IPS-15b (cell line): ENCODE results near the gene IMPDH1.

ENCODE experiments used
- H3K27me3 ChIP-seq: one replicate; pipeline ENCODE4 v1.6.1; 2013; ENCODE audit warnings: low read length; ENCODE audit not compliant: control insufficient read depth, insufficient read depth
- H3K36me3 ChIP-seq: one replicate; pipeline ENCODE4 v1.6.1; 2013; ENCODE audit warnings: low read length; ENCODE audit not compliant: control insufficient read depth, insufficient read depth
- H3K4me1 ChIP-seq: one replicate; pipeline ENCODE4 v1.6.1; 2013; ENCODE audit warnings: mild to moderate bottlenecking, low read length; ENCODE audit not compliant: control insufficient read depth, insufficient read depth
- H3K4me3 ChIP-seq: one replicate; pipeline ENCODE4 v1.5.1; 2013; ENCODE audit warnings: low read depth, low read length
- H3K9ac ChIP-seq: one replicate; pipeline ENCODE4 v1.6.1; 2013; ENCODE audit warnings: low read depth, mild to moderate bottlenecking, low read length
- H3K9me3 ChIP-seq: one replicate; pipeline ENCODE4 v1.6.1; 2013; ENCODE audit warnings: mild to moderate bottlenecking, low read length; ENCODE audit not compliant: control insufficient read depth, insufficient read depth

Gene IMPDH1

DNA sequence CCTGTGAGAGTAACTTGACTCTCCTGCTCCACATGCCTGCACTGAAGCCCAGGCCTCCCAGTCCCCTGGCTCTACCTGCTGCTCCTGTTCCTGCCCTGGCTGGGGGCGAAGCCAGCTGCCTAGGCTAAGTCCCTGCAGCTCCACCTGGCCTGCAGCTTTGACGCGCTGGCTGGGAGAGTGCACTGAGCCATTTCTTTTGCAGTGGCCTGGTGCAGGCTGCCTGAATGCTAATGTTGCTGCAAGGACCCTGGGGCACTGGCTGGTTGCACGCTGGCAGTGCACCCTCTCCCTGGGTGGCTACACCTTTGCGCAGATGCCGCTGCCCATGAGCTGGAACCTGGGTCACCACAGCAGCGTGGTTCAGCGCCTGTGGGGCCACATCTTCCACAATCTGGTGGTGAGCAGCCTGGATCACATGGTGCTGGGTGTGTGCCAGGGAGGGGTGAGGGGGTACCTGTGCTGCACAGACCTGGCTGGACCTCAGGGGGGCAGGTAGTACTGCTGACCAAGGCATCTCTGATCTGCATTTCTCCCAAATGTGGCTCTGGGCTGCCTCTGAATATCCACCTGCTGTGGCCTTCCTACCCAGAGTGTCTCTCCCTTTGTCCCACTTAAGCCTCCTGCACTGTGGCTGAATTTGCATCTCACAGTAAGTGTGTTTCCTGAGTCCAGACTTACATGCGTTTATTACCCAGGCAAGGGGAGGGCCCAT is 20.0 kb downstream of the IMPDH1 start:
- Histone ChIP-seq H3K4me3 (no peak overlapping the region), H3K9me3 (no peaks in the 10 kb centered on the region), H3K4me1 (peaks cover 8% of the 10 kb centered on the region), H3K36me3 (peaks cover 4% of the 10 kb centered on the region), H3K27me3 (peaks cover 26% of the 10 kb centered on the region), H3K9ac (no peak overlapping the region)

DNA sequence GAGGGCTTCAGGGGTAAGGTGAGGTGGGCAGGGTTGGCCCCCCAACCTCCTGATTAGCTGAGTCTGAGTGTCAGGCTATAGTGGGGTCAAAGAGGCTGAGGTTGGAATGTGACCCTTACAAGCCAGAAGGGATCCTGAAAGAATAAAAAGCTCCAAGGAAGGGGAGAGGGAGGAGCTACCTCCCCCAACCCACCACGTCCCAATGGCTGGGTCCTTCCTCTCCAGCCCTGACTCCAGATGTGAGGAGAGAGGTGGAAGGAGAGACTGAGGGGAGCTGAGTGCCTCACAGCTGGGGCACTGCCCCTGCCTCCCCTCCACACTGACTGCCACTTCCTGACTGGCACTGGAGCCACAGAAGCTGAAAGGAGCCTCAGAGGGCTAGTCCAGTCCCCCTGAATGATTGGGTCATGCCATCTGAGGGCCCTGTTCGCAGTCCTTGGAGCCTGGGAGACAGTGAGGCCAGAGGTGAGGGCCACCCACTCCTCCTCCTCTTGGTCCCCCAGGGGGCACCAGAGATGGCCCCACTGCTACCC is 20.6 kb downstream of the IMPDH1 start:
- H3K9me3 ChIP-seq = no peaks in the 10 kb centered on the region
- no peak overlapping the region for H3K9ac ChIP-seq
- H3K4me1 ChIP-seq = peaks cover 8% of the 10 kb centered on the region
- H3K27me3 ChIP-seq = peaks cover 26% of the 10 kb centered on the region
- H3K4me3 ChIP-seq = no peak overlapping the region
- H3K36me3 ChIP-seq = peaks cover 4% of the 10 kb centered on the region

DNA sequence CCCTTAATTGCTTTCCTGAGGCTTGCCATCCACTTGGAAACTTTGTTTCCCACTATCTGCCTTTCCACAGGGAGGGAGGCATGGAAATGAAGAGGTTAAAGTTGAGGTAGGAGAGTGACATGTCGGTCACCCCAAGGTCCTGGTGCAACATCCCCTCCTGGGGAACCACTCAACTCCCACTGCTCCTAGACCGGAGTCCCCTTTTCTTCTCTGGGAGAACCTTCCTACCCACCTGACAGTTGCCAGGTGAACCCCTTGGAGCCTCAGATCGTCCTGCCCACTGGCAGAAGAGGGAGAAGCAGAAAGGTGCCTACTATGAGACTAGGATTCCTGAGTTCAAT is 21.7 kb downstream of the IMPDH1 start:
- peaks cover 26% of the 10 kb centered on the region for H3K27me3 ChIP-seq
- H3K9me3 ChIP-seq = no peaks in the 10 kb centered on the region
- H3K4me3 ChIP-seq = no peak overlapping the region
- peaks cover 8% of the 10 kb centered on the region for H3K4me1 ChIP-seq
- H3K36me3 ChIP-seq = peaks cover 2% of the 10 kb centered on the region
- no peak overlapping the region for H3K9ac ChIP-seq

DNA sequence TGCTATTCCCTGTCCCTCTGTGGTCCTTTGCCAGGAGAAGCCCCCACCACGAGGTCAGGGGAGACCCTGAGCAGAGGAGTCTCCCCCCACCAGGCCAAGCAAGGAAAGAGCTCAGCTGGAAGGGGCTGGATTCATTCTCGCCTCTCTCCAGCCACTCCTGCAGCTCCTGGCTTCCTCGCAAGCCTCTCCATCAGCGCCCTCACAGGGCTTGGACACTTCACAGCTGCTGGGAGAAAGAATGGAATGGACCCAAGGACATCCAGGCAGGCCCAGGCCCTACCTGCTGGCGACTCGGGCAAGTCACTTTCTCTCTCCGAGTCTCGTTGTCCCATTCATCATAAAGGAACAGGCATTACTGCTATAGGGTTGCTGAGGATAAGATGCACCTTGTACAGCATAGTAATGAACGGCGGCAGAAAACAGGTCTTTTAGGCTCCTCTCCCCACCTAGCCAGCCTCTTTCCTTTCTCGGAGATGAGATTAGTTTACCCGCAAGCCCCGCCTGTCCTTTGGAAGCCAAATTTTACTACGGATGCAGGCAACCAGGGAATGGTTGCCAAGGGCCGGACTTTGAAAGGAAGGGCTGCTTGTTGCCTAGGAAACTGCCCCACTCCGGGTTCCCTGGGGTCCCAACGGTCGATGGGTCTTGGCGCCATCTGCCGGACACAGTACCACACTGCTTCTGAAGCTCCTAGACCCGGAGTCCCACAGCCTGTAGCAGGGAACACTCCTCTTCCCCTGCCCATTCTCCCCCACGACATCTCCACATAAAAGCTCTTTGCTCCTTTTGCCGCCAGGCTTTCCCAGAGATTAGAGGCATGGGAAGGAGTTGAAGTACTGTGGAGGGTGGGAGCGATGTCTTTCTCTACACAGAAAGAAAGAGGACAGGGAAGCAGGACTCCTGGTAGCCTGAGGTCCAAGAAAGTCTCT is 22.3 kb downstream of the IMPDH1 start:
- Histone ChIP-seq H3K9me3 (no peaks in the 10 kb centered on the region), H3K4me1 (peaks cover 8% of the 10 kb centered on the region), H3K9ac (no peak overlapping the region), H3K27me3 (peaks cover 30% of the 10 kb centered on the region), H3K4me3 (no peak overlapping the region), H3K36me3 (no peaks in the 10 kb centered on the region)

DNA sequence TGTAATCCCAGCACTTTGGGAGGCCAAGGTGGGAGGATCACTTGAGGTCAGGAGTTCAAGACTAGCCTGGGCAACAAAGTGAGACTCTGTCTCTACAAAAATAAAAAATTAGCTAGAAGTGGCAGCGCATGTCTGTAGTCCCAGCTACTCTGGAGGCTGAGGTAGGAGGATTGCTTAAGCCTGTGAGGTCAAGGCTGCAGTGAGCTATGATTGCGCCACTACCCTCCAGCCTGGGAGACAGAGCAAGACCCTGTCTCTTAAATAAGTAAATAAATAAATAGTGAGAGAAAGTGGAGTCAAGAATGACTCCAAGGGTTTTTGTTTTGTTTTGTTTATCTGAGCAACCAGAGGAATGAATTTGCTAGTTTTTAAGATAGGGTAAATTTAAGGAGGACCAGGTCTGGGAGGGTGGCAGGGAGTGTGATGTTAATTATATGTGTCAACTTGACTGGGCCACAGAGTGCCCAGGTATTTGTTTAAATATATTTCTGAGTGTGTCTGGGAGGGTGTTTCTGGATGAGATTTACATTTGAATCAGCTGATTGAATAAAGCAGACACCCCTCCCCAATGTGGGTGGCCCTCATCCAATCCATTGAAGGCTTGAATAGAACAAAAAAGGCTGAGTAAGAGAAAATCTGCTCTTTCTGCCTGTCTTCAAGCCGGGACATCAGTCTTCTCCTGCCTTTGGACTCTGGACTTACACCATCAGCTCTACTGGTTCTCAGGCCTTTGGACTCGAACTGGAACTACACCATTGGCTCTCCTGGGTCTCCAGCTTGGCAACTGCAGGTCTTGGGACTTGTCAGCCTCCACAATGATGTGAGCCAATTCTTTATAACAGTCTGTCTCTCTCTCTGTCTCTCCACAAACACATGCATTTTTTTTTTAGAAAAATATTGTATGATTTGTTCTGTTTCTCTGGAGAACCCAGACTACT is 23.5 kb downstream of the IMPDH1 start:
- Histone ChIP-seq H3K27me3 (peaks cover 30% of the 10 kb centered on the region), H3K36me3 (no peaks in the 10 kb centered on the region), H3K9me3 (no peaks in the 10 kb centered on the region), H3K4me3 (no peak overlapping the region), H3K4me1 (peaks cover 8% of the 10 kb centered on the region), H3K9ac (no peak overlapping the region)

DNA sequence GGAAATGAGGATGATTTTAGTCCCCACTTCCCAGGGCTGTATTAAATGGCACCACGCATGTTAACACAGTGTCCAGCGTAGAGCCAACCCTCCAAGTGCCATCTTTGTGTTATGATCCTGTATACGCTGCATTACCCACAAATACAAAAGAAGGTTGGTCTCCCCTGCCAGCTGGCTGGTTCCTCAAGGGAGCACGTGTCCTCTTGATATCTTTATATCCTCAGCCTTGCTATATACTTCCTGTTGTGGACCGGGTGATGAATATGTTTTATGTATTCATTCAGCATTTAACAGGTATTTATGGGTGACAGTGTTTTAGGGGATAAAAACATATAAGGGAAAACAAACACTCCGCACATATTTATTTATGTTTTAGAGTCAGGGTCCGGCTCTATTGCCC is 25.1 kb downstream of the IMPDH1 start:
- peaks cover 30% of the 10 kb centered on the region for H3K27me3 ChIP-seq
- no peak overlapping the region for H3K4me3 ChIP-seq
- no peak overlapping the region for H3K9ac ChIP-seq
- no peaks in the 10 kb centered on the region for H3K36me3 ChIP-seq
- H3K9me3 ChIP-seq = no peaks in the 10 kb centered on the region
- peaks cover 5% of the 10 kb centered on the region for H3K4me1 ChIP-seq

DNA sequence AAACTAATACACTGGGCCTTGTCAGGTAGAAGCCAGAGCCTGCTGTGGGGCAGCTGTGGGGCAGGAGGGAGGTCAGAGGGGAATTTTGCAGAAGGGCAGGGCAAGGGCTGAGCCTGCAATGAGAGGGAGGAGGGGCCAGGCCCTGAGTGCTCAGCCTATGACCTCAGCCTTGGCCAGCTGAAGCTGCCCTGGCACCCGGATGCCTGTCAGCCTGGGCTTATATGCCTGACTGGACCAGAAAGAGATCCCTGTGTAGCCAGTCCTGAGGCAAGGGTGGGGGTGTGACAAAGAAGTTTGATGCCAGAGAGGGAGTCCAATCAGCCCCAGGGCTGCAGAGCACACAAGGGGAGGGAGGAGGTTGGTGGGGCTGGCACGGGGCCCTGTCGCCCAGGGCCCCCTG is 26.0 kb downstream of the IMPDH1 start:
- no peak overlapping the region for H3K4me3 ChIP-seq
- no peaks in the 10 kb centered on the region for H3K9me3 ChIP-seq
- peaks cover 26% of the 10 kb centered on the region for H3K27me3 ChIP-seq
- H3K36me3 ChIP-seq = no peaks in the 10 kb centered on the region
- H3K9ac ChIP-seq = no peak overlapping the region
- peaks cover 4% of the 10 kb centered on the region for H3K4me1 ChIP-seq

DNA sequence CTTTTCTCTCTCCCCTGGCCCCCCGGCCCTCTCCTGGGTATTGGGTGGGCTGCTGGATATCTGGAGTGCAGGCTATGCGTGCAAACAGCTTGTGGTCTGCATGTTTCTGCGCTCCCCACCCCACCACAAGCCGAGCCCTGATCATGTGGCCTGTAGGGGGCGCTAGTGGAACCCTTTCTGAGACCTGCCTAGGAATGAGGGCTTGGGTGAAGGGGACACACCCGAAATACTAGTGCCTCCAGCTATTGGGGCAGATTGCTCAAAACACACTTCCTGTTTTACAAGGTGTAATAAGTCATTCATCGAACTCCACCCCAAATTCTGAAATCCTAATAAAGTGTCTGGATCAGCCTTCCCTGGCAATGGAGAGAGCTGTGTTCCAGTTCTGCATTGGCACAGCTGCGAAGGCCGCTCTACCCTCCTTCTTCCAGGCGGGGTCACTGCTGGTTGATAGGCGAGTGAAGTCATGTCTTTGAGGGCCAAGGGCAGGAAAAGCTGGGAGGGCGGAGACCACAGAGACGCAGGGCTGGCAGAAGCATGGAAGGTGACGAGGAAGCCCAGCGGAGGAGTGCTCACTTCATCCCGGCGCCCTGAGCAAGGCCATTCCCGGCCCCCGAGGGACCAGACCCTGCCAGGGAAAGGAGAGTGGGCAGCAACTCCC is 28.5 kb downstream of the IMPDH1 start:
- H3K27me3 ChIP-seq = peaks cover 4% of the 10 kb centered on the region
- H3K9me3 ChIP-seq = no peaks in the 10 kb centered on the region
- no peak overlapping the region for H3K9ac ChIP-seq
- no peaks in the 10 kb centered on the region for H3K4me1 ChIP-seq
- H3K4me3 ChIP-seq = no peak overlapping the region
- H3K36me3 ChIP-seq = no peaks in the 10 kb centered on the region

DNA sequence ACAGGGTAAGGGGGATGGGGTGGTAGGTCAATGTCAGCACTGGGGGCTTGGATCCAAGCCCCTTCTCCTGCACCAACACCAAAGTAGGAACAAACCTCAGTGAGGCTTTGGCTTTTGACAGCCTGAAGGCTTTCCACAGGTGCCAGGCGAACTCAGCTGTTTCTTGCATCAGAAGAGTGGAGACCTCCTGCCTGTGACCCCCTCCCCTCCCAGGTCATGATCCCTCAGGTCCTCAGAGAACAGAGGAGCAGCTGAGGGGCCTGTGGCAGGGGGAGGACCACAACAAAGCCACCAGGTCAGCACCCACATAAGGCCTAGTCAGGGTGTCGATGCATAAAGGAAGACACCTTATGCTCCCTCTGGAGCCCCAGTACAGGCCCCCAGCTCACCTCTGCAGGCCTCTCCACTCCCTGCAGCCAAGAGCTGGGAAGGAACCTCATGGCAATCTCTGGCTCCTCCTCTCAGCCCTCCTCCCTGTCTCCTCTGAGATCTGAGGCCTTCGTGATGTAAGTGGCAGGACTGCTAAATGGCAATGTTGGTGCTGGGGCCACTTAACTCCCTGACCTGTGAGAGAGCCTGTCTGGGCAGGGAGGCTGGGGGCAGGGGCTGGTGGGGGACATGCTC is 29.2 kb downstream of the IMPDH1 start:
- H3K4me1 ChIP-seq = no peaks in the 10 kb centered on the region
- no peak overlapping the region for H3K4me3 ChIP-seq
- no peaks in the 10 kb centered on the region for H3K36me3 ChIP-seq
- no peak overlapping the region for H3K9ac ChIP-seq
- no peaks in the 10 kb centered on the region for H3K9me3 ChIP-seq
- H3K27me3 ChIP-seq = peaks cover 4% of the 10 kb centered on the region

DNA sequence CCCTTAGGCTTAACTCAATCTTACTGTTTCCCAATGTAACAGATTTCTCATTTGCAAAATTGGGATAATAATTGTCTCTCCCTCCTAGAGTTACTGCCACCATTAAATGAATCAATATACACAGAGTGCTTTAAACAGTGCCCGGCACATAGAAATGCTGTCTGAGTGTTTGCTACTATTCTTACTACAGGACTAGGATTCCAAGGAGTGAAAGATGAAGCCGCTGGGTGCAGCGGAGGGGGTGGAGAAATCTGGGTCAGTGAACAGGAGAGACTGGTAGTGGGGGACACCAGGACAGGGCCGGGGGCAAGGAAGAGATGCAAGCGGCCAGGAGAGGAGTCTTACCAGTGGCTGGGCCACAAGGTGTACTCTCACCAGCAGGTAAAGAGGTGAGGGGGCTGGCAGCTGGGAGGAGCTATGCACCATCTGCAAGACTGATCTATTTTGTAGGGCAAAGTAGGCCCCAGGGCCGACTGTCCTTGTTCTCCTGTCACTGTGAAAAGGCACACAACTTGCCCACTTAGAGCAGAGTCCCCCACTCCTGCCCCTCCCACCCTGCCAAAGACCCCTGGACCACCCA is 29.8 kb downstream of the IMPDH1 start:
- Histone ChIP-seq H3K9ac (no peak overlapping the region), H3K27me3 (peaks cover 4% of the 10 kb centered on the region), H3K4me3 (no peak overlapping the region), H3K4me1 (no peaks in the 10 kb centered on the region), H3K36me3 (no peaks in the 10 kb centered on the region), H3K9me3 (no peaks in the 10 kb centered on the region)
